Measurements from ENCODE around the gene PCSK2.

- TF ChIP-seq CTCF (conservative IDR thresholded peaks at IDR 0.05; ENCODE audit: low read length) (no peak), EZH2phosphoT487 (IDR thresholded peaks at IDR 0.05; ENCODE audit: borderline replicate concordance, low read depth, low read length) (no peak)
These were observed 291.7 kb downstream of the PCSK2 start for GRCh38 chr20:17518339-17519052.
